Endothelial cell of umbilical vein (primary cell): ENCODE results near the gene PLPPR2. TPM values are rescaled to one million over a fixed set of nuclear protein-coding genes. Genes with fewer than 3 reads are reported as not detected.

Experiments
- BruUV-seq: library from RNA; stranded (reverse); fragments of 400-500 nt; replicated peaks from 2 replicates; lab custom pipeline; 2021; lab: Mats Ljungman, UMichigan
- CTCF ChIA-PET: fragments of 300-600, 350-600 bp; sonication (Branson Sonifier 250); formaldehyde crosslinking; loops from one replicate; lab custom pipeline; 2021; ENCODE audit warnings: antibody characterized with exemption, inconsistent platforms; lab: Charles Lee
- POLR2A ChIA-PET: fragments of 300-600, 350-600 bp; sonication (Branson Sonifier 250); formaldehyde crosslinking; loops from one replicate; lab custom pipeline; 2021; ENCODE audit warnings: antibody characterized with exemption, inconsistent platforms; lab: Charles Lee
- DNase-seq: peaks from one replicate; pipeline ENCODE4 v3.0.0-alpha.2; 2011; ENCODE audit warnings: low read depth, low spot score
- FAIRE-seq: peaks from 2 replicates; lab custom pipeline; 2011; peaks lifted over from hg19 to GRCh38; lab: Jason Lieb, UNC
- H2AFZ ChIP-seq: 2 replicates; pipeline ENCODE4 v1.6.0; 2012; ENCODE audit warnings: low read depth, low read length, control low read depth, inconsistent platforms
- H3K27ac ChIP-seq: 2 replicates; pipeline ENCODE4 v1.5.1; 2011; ENCODE audit warnings: low read depth, mild to moderate bottlenecking, control low read depth, low read length, moderate library complexity; ENCODE audit not compliant: insufficient read depth
- H3K27me3 ChIP-seq, 2 experiments: 2 replicates each; pipeline versions ENCODE4 v1.6.0 to v1.6.1; 2011; ENCODE audit warnings: low read length in 2 of 2, mixed read lengths in 1 of 2; ENCODE audit not compliant: control insufficient read depth in 2 of 2, insufficient read depth in 2 of 2
- H3K36me3 ChIP-seq, 2 experiments: 2 replicates in 1 of 2; 3 replicates in 1 of 2; pipeline ENCODE4 v1.5.1; 2011; ENCODE audit warnings: low read length in 2 of 2, mild to moderate bottlenecking in 1 of 2, moderate library complexity in 1 of 2; ENCODE audit not compliant: control insufficient read depth in 2 of 2, insufficient read depth in 2 of 2; ENCODE audit errors: extremely low read depth in 1 of 2
- H3K4me1 ChIP-seq: 3 replicates; pipeline ENCODE4 v1.5.1; 2011; ENCODE audit warnings: mild to moderate bottlenecking, low read length; ENCODE audit not compliant: control insufficient read depth, insufficient read depth; ENCODE audit errors: extremely low read depth
- H3K4me2 ChIP-seq: 2 replicates; pipeline ENCODE4 v1.6.1; 2011; ENCODE audit warnings: low read length, control low read depth, mixed read lengths; ENCODE audit not compliant: insufficient read depth
- H3K4me3 ChIP-seq, 3 experiments: fragments of 200-600 bp in 1 of 3; sonication (generic), shearing (Covaris generic) in 1 of 3; replicated peaks in 1 of 3; 2 replicates each; pipeline ENCODE4 v1.5.1; 2011 to 2016; ENCODE audit warnings: control low read depth in 3 of 3, low read length in 3 of 3, mild to moderate bottlenecking in 2 of 3, inconsistent platforms in 1 of 3, low read depth in 1 of 3, moderate library complexity in 1 of 3; ENCODE audit not compliant: insufficient read depth in 1 of 3
- H3K79me2 ChIP-seq: 2 replicates; pipeline ENCODE4 v1.6.0; 2012; ENCODE audit warnings: low read length, inconsistent platforms; ENCODE audit not compliant: control insufficient read depth, insufficient read depth
- H3K9ac ChIP-seq: replicated peaks from 2 replicates; pipeline ENCODE3; 2011; ENCODE audit warnings: low read length, control low read depth; ENCODE audit not compliant: insufficient read depth; ENCODE audit errors: extremely low read depth
- H3K9me1 ChIP-seq: replicated peaks from 3 replicates; pipeline ENCODE4 v1.6.0; 2011; ENCODE audit warnings: mild to moderate bottlenecking, low read length; ENCODE audit not compliant: control insufficient read depth, insufficient read depth; ENCODE audit errors: extremely low read depth
- H3K9me3 ChIP-seq: replicated peaks from 2 replicates; pipeline ENCODE4 v1.5.1; 2012; ENCODE audit warnings: low read length, inconsistent platforms; ENCODE audit not compliant: control insufficient read depth, insufficient read depth
- H4K20me1 ChIP-seq: replicated peaks from 2 replicates; pipeline ENCODE3; 2011; ENCODE audit warnings: mild to moderate bottlenecking, low read length; ENCODE audit not compliant: control insufficient read depth, insufficient read depth; ENCODE audit errors: extremely low read depth
- EZH2 ChIP-seq: IDR thresholded peaks from 2 replicates; pipeline ENCODE4 v1.6.1; 2012; ENCODE audit warnings: borderline replicate concordance, low read depth, mild to moderate bottlenecking, moderate library complexity, low read length, inconsistent platforms; ENCODE audit not compliant: severe bottlenecking
- FOS ChIP-seq: IDR thresholded peaks from 2 replicates; pipeline ENCODE4 v1.6.1; 2011; ENCODE audit warnings: mild to moderate bottlenecking, low read length, moderate library complexity, borderline replicate concordance; ENCODE audit not compliant: insufficient read depth
- GATA2 ChIP-seq: IDR thresholded peaks from 2 replicates; pipeline ENCODE4 v1.7.0; 2011; ENCODE audit warnings: low read depth, mild to moderate bottlenecking, moderate library complexity, mixed read lengths, low read length; ENCODE audit not compliant: insufficient read length, insufficient read depth
- JUN ChIP-seq: IDR thresholded peaks from 2 replicates; pipeline ENCODE4 v1.6.1; 2011; ENCODE audit warnings: borderline replicate concordance, low read depth; ENCODE audit not compliant: insufficient read length, insufficient read depth
- POLR2A ChIP-seq: IDR thresholded peaks from 2 replicates; pipeline ENCODE4 v1.6.1; 2012; ENCODE audit warnings: low read depth, mild to moderate bottlenecking, control low read depth, low read length
- POLR2AphosphoS5 ChIP-seq: IDR thresholded peaks from 2 replicates; pipeline ENCODE4 v1.6.1; 2012; ENCODE audit warnings: low read depth, mild to moderate bottlenecking, control low read depth, low read length, moderate library complexity; ENCODE audit not compliant: insufficient read depth
- dilution Hi-C: fragments of 300-500 bp; cut with MboI; formaldehyde crosslinking; loops from one replicate; pipeline ENCODE4 v1.15.0; 2019; ENCODE audit warnings: low sequenced_read_pairs; ENCODE audit not compliant: extremely low pct_ligation_motif_present
- intact Hi-C: fragments of 100-400 bp; cut with micrococcal nuclease; formaldehyde crosslinking; loops from one replicate; pipeline ENCODE4 v1.10.0; 2022
- polyA plus RNA-seq, 4 experiments: library from polyadenylated mRNA; depleted of rRNA in 3 of 4; stranded (reverse) in 3 of 4; unstranded in 1 of 4; fragments of >200 nt; gene quantifications; 2 replicates each; pipeline versions ENCODE4 v1.2.1 to v1.2.3, GENCODE V29; 2011 to 2012; ENCODE audit warnings: missing spikeins in 1 of 4
- total RNA-seq: library from RNA; stranded (reverse); gene quantifications from 2 replicates; pipeline ENCODE4 v1.2.3, GENCODE V29; 2021
- TF ChIP-seq, protein P1 (sequence below), 2 donors: IDR thresholded peaks; 1 replicate in 1 of 2; 2 replicates in 1 of 2; pipeline ENCODE4 v1.5.1; 2011; ENCODE audit warnings: low read length in 2 of 2, mild to moderate bottlenecking in 2 of 2, moderate library complexity in 2 of 2, control low read depth in 1 of 2, inconsistent platforms in 1 of 2, low read depth in 1 of 2; ENCODE audit not compliant: insufficient read depth in 1 of 2; ENCODE audit errors: extremely low read depth in 1 of 2
- TF ChIP-seq, protein P2 (sequence below): IDR thresholded peaks from 2 replicates; pipeline ENCODE4 v1.6.1; 2011; ENCODE audit not compliant: insufficient read depth, insufficient read length

PLPPR2 gene
- total and polyA plus RNA-seq, 2 donors (not counting 3 experiments of a cell fraction or from before 2014, with no cell fraction given) = 23.7 to 28.7 TPM

DNA sequence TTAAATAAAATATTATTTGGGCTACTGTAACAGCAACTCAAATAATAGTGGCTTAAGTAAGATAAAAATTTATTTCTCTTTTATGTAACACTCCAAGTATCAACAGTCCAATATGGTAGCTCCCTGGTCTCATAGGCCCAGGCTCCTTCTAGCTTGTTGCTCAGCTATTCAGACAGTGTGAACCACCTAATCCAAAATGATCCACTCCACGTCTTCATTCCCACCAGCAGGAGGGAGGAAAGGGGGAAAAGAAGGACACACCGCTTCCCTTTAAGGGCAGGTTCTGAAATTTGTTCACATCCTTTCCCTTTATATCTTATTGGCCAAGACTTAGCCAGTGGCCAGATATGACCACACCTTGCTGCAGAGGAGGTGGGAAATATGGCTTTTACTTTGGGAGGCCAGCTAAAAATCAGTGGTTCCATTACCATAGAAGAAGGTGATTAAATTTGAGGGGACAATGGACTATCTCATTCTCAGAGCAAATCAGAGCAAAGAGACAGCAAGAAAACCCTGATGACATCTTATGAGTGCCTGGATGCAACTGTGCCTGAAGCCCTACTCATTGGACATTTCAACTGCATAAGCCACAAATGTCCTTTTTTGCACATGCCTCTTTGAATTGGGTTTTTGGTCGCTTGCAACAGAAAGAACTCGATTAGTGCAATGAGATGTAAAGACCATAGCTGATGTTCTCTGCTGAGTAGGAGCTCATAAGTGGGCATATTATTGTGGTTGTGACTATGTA lies 35.9 kb downstream of the PLPPR2 start:
- Histone ChIP-seq H3K9me1 (no peaks in the 10 kb centered on the region), H3K4me2 (no peak overlapping the region), H3K36me3 (no peaks in the 10 kb centered on the region), H3K27ac (no peak overlapping the region), H3K79me2 (no peaks in the 10 kb centered on the region), H3K9ac (no peak overlapping the region), H3K9me3 (no peaks in the 10 kb centered on the region), H4K20me1 (no peaks in the 10 kb centered on the region), H3K27me3 (no peaks in the 10 kb centered on the region), H3K4me1 (no peaks in the 10 kb centered on the region), H3K4me3 (no peak overlapping the region), H2AFZ (no peak overlapping the region)
- intact Hi-C loops (no loop called here), dilution Hi-C loops (no loop called here)
- BruUV-seq = no TSS peak
- no peak for TF ChIP-seq POLR2A
- TF ChIP-seq POLR2AphosphoS5 = no peak
- TF ChIP-seq FOS = no peak
- TF ChIP-seq, protein P1, sequence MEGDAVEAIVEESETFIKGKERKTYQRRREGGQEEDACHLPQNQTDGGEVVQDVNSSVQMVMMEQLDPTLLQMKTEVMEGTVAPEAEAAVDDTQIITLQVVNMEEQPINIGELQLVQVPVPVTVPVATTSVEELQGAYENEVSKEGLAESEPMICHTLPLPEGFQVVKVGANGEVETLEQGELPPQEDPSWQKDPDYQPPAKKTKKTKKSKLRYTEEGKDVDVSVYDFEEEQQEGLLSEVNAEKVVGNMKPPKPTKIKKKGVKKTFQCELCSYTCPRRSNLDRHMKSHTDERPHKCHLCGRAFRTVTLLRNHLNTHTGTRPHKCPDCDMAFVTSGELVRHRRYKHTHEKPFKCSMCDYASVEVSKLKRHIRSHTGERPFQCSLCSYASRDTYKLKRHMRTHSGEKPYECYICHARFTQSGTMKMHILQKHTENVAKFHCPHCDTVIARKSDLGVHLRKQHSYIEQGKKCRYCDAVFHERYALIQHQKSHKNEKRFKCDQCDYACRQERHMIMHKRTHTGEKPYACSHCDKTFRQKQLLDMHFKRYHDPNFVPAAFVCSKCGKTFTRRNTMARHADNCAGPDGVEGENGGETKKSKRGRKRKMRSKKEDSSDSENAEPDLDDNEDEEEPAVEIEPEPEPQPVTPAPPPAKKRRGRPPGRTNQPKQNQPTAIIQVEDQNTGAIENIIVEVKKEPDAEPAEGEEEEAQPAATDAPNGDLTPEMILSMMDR (IDR thresholded peaks at IDR 0.05; ENCODE audit: extremely low read depth in 1 of 2, insufficient read depth in 1 of 2, low read depth in 1 of 2, low read length in 2 of 2) = no peak
- TF ChIP-seq EZH2 = no peak
- TF ChIP-seq, protein P2, sequence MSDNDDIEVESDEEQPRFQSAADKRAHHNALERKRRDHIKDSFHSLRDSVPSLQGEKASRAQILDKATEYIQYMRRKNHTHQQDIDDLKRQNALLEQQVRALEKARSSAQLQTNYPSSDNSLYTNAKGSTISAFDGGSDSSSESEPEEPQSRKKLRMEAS = no peak
- TF ChIP-seq GATA2 = no peak
- TF ChIP-seq JUN = no peak
- ChIA-PET POLR2A (no interaction called here), CTCF (interaction anchor here (1.0 to 2.2 kb wide), 3 partner anchors 8 to 44 kb away, joined by 3 to 11 read pairs (median 4); partner anchors contain the start of gene PRKCSH)
- FAIRE-seq (no peak), DNase-seq (no peak)
